ENCODE results near the gene FAM98C. TPM values are rescaled to one million over a fixed set of nuclear protein-coding genes. Genes with fewer than 3 reads are reported as not detected.
"Not testable (repeated sequence)": the region's sequence is repeated elsewhere in the genome, so short reads cannot be mapped to it uniquely, and the experiment has no call there.

Gene FAM98C
- polyA plus RNA-seq, 1 experiment = 12.2 TPM

DNA sequence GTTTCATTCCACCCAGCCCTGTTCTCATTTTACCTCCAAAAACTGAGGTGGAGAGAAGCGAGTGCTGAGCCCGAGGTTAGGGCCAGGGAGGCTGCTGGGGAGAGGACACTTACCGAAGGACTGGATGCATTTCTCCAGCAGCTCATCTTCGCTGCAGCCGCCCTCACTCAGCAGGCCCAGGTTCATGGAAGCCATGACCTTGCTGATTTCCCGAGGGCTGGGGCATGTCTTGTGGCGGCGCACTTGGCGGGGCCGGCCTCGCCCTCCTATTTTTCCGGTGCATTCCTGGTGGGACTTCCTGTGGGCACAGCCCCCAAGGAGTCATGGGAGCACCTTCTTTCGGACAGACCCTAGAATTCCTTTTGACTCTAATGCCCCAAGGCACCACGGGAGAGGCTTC, 19.0 kb downstream of the FAM98C start:
- no peaks in the 10 kb centered on the region for H3K36me3 ChIP-seq (ENCODE audit: control insufficient read depth, insufficient read depth, low read length)
- no peak overlapping the region for H3K4me3 ChIP-seq (ENCODE audit: low read depth, low read length)
- peaks cover 9% of the 10 kb centered on the region for H3K27me3 ChIP-seq (ENCODE audit: control insufficient read depth, insufficient read depth, low read length)
- ChIA-PET POLR2A (no interaction called here), CTCF (interaction anchor here (1.1 kb wide), 1 partner anchor 18 kb away, joined by 4 read pairs; no protein-coding TSS in a partner anchor)
- no peak for TF ChIP-seq CTCF (IDR thresholded peaks at IDR 0.05; ENCODE audit: insufficient read depth, low read depth, low read length)
- no peak for DNase-seq (ENCODE audit: low read depth)

GRCh38 chr19:38422438-38422837, 19.5 kb downstream of the FAM98C start:
- ChIA-PET CTCF (interaction anchor here (1.1 kb wide), 1 partner anchor 19 kb away, joined by 4 read pairs; no protein-coding TSS in a partner anchor), POLR2A (no interaction called here)
- no peak for DNase-seq (ENCODE audit: low read depth)
- Histone ChIP-seq H3K4me3 (ENCODE audit: low read depth, low read length) (no peak overlapping the region), H3K27me3 (ENCODE audit: control insufficient read depth, insufficient read depth, low read length) (peaks cover 11% of the 10 kb centered on the region), H3K36me3 (ENCODE audit: control insufficient read depth, insufficient read depth, low read length) (no peaks in the 10 kb centered on the region)
- no peak for TF ChIP-seq CTCF (IDR thresholded peaks at IDR 0.05; ENCODE audit: insufficient read depth, low read depth, low read length)

DNA sequence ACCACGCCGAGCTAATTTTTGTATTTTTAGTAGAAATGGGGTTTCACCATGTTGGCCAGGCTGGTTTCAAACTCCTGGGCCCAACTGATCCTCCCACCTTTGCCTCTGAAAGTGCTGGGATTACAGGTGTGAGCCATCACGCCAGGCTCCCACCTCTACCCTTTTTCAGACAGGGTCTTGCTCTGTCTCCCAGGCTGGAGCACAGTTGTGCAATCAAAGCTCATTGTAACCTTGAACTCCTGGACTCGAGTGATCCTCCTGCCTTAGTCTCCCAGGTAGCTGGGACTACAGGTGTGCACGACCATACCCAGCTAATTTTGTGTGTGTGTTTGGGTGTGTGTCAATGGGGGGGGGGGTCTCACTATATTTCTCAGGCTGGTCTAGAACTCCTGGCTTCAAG, 21.4 kb downstream of the FAM98C start:
- Histone ChIP-seq H3K4me3 (ENCODE audit: low read depth, low read length) (no peak overlapping the region), H3K36me3 (ENCODE audit: control insufficient read depth, insufficient read depth, low read length) (no peaks in the 10 kb centered on the region), H3K27me3 (ENCODE audit: control insufficient read depth, insufficient read depth, low read length) (peaks cover 5% of the 10 kb centered on the region; the same call in 1 of the 2 replicates)
- TF ChIP-seq CTCF (IDR thresholded peaks at IDR 0.05; ENCODE audit: insufficient read depth, low read depth, low read length) = no peak
- ChIA-PET CTCF (interaction anchor here (1.2 kb wide), 1 partner anchor 156 kb away, joined by 4 read pairs; no protein-coding TSS in a partner anchor), POLR2A (no interaction called here)
- no peak for DNase-seq (ENCODE audit: low read depth)

- H3K4me3 ChIP-seq (ENCODE audit: low read depth, low read length) = no peak overlapping the region
- DNase-seq (ENCODE audit: low read depth) = no peak
- ChIA-PET POLR2A (no interaction called here), CTCF (interaction anchor here (0.6 to 1.2 kb wide), 3 partner anchors 89 to 444 kb away, joined by 3 to 4 read pairs (median 3); partner anchors contain the start of gene CATSPERG)
- peaks cover 5% of the 10 kb centered on the region; the same call in 1 of the 2 replicates for H3K27me3 ChIP-seq (ENCODE audit: control insufficient read depth, insufficient read depth, low read length)
- no peak for TF ChIP-seq CTCF (IDR thresholded peaks at IDR 0.05; ENCODE audit: insufficient read depth, low read depth, low read length)
- H3K36me3 ChIP-seq (ENCODE audit: control insufficient read depth, insufficient read depth, low read length) = no peaks in the 10 kb centered on the region
Observed at GRCh38 chr19:38425222-38425809, 22.4 kb downstream of the FAM98C start.

- no peaks in the 10 kb centered on the region for H3K36me3 ChIP-seq (ENCODE audit: control insufficient read depth, insufficient read depth, low read length)
- CTCF ChIA-PET = interaction anchor here (0.6 to 1.2 kb wide), 2 partner anchors 90 to 443 kb away, joined by 3 read pairs; partner anchors contain the start of gene CATSPERG
- no peak for DNase-seq (ENCODE audit: low read depth)
- H3K4me3 ChIP-seq (ENCODE audit: low read depth, low read length) = no peak within 1 kb of the TSS
- peaks cover 5% of the 10 kb centered on the region; the same call in 1 of the 2 replicates for H3K27me3 ChIP-seq (ENCODE audit: control insufficient read depth, insufficient read depth, low read length)
- POLR2A ChIA-PET = no interaction called here
- no peak for TF ChIP-seq CTCF (IDR thresholded peaks at IDR 0.05; ENCODE audit: insufficient read depth, low read depth, low read length)
Observed at GRCh38 chr19:38425810-38426466, 23.0 kb downstream of the FAM98C start, which contains the start of gene RASGRP4. Gene RASGRP4, minus strand, starts transcription at chr19:38426219. Its CDS starts 128 bp downstream, at chr19:38426091.

DNA sequence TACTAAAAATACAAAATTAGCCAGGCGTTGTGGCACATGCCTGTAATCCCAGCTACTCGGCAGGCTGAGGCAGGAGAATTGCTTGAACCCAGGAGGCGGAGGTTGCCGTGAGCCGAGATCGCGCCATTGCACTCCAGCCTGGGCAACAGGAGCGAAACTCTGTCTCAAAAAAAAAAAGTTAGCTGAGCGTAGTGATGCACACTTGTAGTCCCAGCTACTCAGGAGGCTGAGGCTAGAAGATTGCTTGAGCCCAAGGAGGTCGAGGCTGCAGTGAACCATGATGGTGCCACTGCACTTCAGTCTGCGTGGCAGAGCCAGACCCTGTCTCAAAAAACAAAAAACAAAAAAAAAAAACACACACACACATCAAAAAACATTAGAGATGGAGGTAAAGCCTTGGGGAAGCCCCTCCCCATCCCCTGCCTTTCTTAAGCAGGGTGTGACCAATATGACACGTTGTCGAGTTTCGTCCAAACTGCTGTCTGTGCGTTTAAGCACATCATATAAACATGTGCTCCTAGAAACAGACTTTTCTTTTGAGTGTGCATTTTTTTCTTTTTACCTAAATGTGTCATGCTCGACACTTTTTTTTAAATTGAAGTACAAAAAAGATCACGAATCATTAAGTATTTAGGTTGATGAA, 24.3 kb downstream of the FAM98C start:
- DNase-seq (ENCODE audit: low read depth); H3K36me3 ChIP-seq (ENCODE audit: control insufficient read depth, insufficient read depth, low read length); POLR2A ChIA-PET; H3K4me3 ChIP-seq (ENCODE audit: low read depth, low read length); H3K27me3 ChIP-seq (ENCODE audit: control insufficient read depth, insufficient read depth, low read length); CTCF ChIA-PET: not testable (repeated sequence)
